HT-29 (cell line): Measurements from ENCODE around the gene RPL19. TPM values are rescaled to one million over a fixed set of nuclear protein-coding genes. Genes with fewer than 3 reads are reported as not detected.
A peak's percentile ranks its signal among the peaks of the same experiment; 100 is the strongest.
"Not testable (repeated sequence)": the region's sequence is repeated elsewhere in the genome, so short reads cannot be mapped to it uniquely, and the experiment has no call there.

Experiments used
- DNase-seq: peaks from one replicate; pipeline ENCODE4 v3.0.0-alpha.2; 2015; ENCODE audit warnings: low spot score
- total RNA-seq: library from RNA; depleted of rRNA; stranded (reverse); fragments of >200 nt; shearing (Covaris generic); gene quantifications from 2 replicates; pipeline ENCODE4 v1.2.3, GENCODE V29; 2014; rRNA removed

Gene RPL19
- total RNA-seq, 1 experiment from 2014 or later, result 2,436 TPM

DNA sequence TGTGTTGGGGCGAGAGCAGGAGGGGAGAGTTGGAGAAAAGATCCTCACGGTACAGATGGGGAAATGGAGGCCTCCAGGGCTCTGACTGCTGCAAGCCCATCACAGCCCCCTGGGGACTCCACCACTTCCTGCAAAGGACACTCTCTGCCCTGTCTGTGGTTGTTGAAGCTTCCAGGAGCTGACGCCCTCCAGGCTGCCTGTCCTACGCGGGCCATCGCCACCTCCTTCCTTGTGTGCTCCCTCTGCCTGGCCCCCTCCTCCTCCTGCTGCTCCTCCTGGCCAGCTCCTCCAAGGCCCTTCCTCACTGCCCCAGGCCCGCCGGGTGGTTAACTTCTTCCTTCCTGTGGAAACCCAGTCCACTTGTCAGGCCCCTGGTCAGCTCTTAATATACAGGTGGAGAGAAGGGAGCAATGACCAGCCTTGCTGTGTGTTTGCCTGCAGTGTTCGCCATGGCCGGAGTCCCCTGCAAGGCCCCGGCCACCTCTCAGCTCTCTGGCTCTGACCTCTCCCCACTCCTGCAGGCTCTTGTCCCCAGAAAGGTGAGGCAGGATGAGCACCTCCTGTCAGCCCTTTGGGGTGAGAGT, 44.0 kb downstream of the RPL19 start:
- DNase-seq, result no peak

DNA sequence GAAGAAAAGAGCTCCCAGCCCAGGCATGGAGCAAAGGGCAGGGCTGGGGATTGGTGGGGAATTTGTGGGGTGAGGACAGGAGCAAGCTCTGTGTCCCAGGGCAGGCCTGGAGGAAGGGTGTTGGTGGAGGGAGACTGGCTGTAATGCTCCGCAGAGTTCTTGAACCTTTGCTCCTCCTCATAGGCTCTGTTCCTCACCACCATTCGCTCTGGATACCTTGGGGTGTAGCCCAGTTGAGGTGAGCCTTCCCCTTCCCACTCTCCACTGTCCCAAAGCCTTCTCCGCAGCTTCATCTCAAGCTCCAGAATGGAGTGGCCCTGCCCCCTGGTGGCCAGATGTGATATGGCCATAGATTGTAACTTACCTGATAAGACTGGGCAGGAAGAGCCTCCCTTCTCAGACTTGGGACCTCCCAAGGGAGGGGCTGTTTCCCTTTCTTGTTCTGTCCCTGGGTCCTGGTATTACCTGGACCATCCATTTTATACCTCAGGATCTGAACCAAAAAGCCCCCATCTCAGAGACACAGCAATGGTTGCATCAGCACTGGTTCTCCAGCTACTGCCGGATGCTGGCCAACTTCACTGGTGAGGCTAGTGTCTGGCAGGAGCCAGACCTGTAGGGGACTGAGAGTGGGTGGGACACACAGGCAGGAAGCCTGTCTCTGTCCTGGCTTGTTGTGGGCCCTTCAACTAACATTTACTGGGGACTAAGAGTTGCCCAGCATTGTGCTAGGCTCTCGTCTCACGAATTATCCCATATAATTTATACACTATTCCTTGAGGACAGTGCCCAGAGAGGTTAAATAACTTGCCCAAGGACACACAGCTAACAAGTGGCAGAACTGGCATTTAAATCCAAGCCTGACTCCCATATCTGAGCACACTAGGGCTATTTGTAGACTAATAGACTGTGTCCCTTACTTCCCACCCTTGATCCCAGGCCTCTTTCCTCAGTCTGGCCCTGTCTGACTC, 44.8 kb downstream of the RPL19 start:
- peak; percentile 95 for DNase-seq

DNA sequence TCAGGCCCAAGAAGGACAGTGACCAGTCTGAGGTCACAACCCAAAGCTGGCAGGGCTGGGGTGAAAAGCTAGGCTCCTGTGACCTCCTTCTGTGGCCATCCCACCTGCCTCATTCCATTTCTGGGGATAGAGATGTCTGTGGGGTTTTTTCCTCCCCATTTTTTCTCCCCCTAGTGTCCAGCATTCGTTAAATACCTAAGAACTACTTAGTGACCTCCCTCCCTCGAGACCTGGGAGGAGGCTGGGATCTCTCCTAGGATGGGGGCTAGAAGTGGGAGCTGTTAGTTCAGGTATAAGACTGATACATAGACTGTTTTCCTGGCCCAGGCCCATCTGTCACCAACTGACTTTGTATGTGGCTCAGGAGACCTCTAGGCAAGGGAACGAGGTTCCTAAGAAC, 46.2 kb downstream of the RPL19 start:
- no peak for DNase-seq

DNA sequence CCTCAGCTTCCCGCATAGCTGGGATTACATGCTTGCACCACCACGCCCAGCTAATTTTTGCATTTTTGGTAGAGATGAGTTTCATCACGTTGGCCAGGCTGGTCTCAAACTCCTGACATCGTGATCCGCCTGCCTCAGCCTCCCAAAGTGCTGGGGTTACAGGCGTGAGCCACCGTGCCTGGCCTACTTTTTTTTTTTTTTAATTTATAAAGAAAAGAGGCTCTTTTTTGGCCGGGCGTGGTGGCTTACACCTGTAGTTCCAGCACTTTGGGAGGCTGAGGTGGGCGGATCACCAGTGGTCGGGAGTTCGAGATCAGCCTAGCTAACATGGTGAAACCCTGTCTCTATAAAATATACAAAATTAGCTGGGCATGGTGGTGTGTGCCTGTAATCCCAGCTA, 50.0 kb downstream of the RPL19 start:
- DNase-seq, result not testable (repeated sequence)

DNA sequence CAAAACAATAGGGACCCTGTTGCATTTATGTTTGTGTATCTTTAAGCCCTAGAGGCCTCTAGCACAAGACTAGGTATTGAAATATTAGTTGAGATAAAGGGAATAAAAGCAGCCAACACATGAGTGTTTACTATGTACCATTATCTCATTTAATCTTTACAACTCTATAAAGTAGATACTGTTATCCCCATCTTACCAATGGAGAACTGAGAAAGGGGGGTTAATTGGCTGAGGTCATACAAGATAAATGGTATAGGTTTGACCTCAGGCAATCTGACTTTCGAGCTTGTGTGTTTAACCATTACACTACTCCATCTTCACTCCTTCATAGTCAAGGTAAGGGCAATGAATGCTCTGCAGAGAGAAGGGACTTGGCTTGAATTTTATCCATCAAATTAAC, 51.9 kb downstream of the RPL19 start:
- no peak for DNase-seq

DNA sequence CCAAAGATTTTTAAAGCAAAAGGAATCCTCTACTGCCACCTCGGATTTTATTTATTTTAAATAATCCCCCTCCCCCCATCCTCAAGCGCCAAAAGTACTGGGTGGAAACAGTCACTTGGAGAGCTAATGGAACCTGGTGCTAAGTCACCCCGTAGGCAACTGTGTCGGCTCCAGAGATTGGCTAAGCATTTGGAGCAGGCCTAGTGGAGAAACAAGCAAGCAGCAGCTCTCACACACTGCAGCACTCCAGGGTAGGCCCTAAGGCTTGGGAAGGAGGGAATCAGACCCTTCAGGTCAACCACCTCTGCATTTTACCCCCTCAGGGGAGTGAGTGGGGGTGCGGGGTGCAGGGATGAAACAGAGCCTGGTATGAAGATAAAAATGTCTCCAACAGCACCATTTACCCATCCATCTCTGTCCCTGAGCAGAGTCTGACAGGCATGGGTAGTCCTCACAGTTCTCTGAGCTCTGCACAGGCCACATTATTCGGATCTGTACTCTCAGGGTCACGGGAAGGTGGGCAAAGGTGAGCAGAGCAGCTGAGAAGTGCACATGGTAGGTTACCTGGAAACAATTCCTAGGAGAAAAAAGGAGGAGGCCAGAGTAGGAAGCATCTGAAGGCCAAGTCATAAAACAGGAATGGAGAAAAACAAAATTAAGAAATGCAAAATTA, 52.8 kb downstream of the RPL19 start:
- DNase-seq, result no peak

Other genes with a start within 250 kb of the RPL19 start
- not detected in 2 replicates for gene FBXO47, start 232.9 kb upstream of the RPL19 start, total RNA-seq
- not detected in 2 replicates for gene PLXDC1, start 48.6 kb upstream of the RPL19 start, total RNA-seq
- gene ARL5C, start 34.1 kb upstream of the RPL19 start, total RNA-seq, result not detected in 2 replicates
- 3.5 and 6.5 TPM in 2 replicates for gene CACNB1, start 2.6 kb upstream of the RPL19 start, total RNA-seq
- 0.28 TPM in 1 of 2 replicates, not detected in the other for gene STAC2, start 25.7 kb downstream of the RPL19 start, total RNA-seq
- 3.3 and 4.7 TPM in 2 replicates for gene FBXL20, start 201.3 kb downstream of the RPL19 start, total RNA-seq